ENCODE measurements around the gene PPP2R3B.

- TF ChIP-seq BHLHE40 (IDR thresholded peaks at IDR 0.05; ENCODE audit: borderline replicate concordance) (no peak), LEF1 (IDR thresholded peaks at IDR 0.05; ENCODE audit: borderline replicate concordance) (no peak), NFRKB (IDR thresholded peaks at IDR 0.05) (no peak), SP1 (IDR thresholded peaks at IDR 0.05) (no peak), FOXM1 (IDR thresholded peaks at IDR 0.05; ENCODE audit: borderline replicate concordance) (no peak)
Measured at GRCh38 chrX:332496-332860, 54.2 kb downstream of the PPP2R3B start.
